AG04450 (cell line): ENCODE data around the gene TMEM272. TPM values are rescaled to one million over a fixed set of nuclear protein-coding genes. Genes with fewer than 3 reads are reported as not detected.

Source experiments
- CTCF ChIA-PET: fragments of 300-600, 350-600 bp; formaldehyde crosslinking; extraction: SDS; loops from one replicate; lab custom pipeline; 2022; ENCODE audit warnings: antibody characterized with exemption, inconsistent platforms; lab: Charles Lee
- POLR2A ChIA-PET: fragments of 350-600 bp; formaldehyde crosslinking; extraction: SDS; loops from one replicate; lab custom pipeline; 2021; ENCODE audit warnings: antibody characterized with exemption, inconsistent platforms; lab: Yijun Ruan, JAX
- DNase-seq: peaks from one replicate; pipeline ENCODE4 v3.0.0-alpha.2; 2011; ENCODE audit warnings: low read depth, low spot score
- H3K27ac ChIP-seq: one replicate; pipeline ENCODE4 v1.5.1; 2012; ENCODE audit warnings: low read depth, low read length, control low read depth
- H3K27me3 ChIP-seq: one replicate; pipeline ENCODE4 v1.6.0; 2012; ENCODE audit warnings: low read length; ENCODE audit not compliant: control insufficient read depth, insufficient read depth
- H3K4me3 ChIP-seq: 2 replicates; pipeline ENCODE4 v1.5.1; 2011; ENCODE audit warnings: mild to moderate bottlenecking, low read depth, low read length, control low read depth
- H3K9me3 ChIP-seq: 2 replicates; pipeline ENCODE4 v1.5.1; 2012; ENCODE audit warnings: low read length; ENCODE audit not compliant: control insufficient read depth, insufficient read depth
- CTCF ChIP-seq: IDR thresholded peaks from 2 replicates; pipeline ENCODE4 v1.5.1; 2011; ENCODE audit warnings: low read depth, low read length, control low read depth, inconsistent platforms
- polyA plus RNA-seq: library from polyadenylated mRNA; depleted of rRNA; stranded (reverse); fragments of >200 nt; gene quantifications from 2 replicates; pipeline ENCODE4 v1.2.3, GENCODE V29; 2011

Gene TMEM272
- polyA plus RNA-seq, 1 experiment, result not detected

GRCh38 chr13:51856027-51856736, 11.2 kb upstream of the TMEM272 start:
- Histone ChIP-seq H3K27ac (no peak overlapping the region), H3K4me3 (no peak overlapping the region), H3K9me3 (no peaks in the 10 kb centered on the region), H3K27me3 (peaks cover 8% of the 10 kb centered on the region)
- TF ChIP-seq CTCF, result no peak
- POLR2A ChIA-PET, result no interaction called here
- no peak for DNase-seq
- CTCF ChIA-PET, result no interaction called here

- no peak overlapping the region for H3K4me3 ChIP-seq
- POLR2A ChIA-PET, result no interaction called here
- no peak for DNase-seq
- CTCF ChIA-PET, result interaction anchor here (1.0 to 1.2 kb wide), 2 partner anchors 12 to 34 kb away, joined by 3 read pairs; no protein-coding TSS in a partner anchor
- H3K27me3 ChIP-seq, result no peaks in the 10 kb centered on the region
- no peak overlapping the region for H3K27ac ChIP-seq
- H3K9me3 ChIP-seq, result peaks cover 2% of the 10 kb centered on the region; the same call in 1 of the 2 replicates
- peak; percentile 40; the same call in 1 of the 2 replicates for TF ChIP-seq CTCF
These were observed 4.4 kb upstream of the TMEM272 start for GRCh38 chr13:51849145-51850101.

GRCh38 chr13:51848674-51849073, 3.7 kb upstream of the TMEM272 start:
- Histone ChIP-seq H3K27ac (no peak overlapping the region), H3K9me3 (peaks cover 2% of the 10 kb centered on the region; the same call in 1 of the 2 replicates), H3K27me3 (no peaks in the 10 kb centered on the region), H3K4me3 (no peak overlapping the region)
- TF ChIP-seq CTCF, result no peak
- DNase-seq, result no peak
- ChIA-PET POLR2A (no interaction called here), CTCF (no interaction called here)

DNA sequence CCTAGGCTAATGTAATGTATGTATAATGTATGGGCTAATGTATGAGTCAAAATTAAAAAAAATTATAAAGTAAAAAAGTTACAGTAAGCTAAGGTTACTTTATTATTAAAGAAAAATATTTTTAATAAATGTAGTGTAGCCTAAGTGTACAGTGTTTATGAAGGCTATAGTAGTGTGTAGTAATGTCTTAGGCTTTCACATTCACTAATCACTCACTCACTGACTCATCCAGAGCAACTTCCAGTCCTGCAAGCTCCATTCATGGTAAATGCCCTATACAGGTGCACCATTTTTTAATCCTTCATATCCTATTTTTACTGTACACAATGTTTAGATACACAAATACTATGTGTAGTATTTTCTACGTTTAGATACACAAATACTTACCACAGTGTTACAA, 1.8 kb upstream of the TMEM272 start:
- ChIA-PET CTCF (no interaction called here), POLR2A (no interaction called here)
- no peak for DNase-seq
- Histone ChIP-seq H3K9me3 (peaks cover 2% of the 10 kb centered on the region; the same call in 1 of the 2 replicates), H3K4me3 (no peak overlapping the region), H3K27me3 (peaks cover 5% of the 10 kb centered on the region), H3K27ac (no peak overlapping the region)
- no peak for TF ChIP-seq CTCF
